Measurements from ENCODE around the gene PXT1.

Gene PXT1

DNA sequence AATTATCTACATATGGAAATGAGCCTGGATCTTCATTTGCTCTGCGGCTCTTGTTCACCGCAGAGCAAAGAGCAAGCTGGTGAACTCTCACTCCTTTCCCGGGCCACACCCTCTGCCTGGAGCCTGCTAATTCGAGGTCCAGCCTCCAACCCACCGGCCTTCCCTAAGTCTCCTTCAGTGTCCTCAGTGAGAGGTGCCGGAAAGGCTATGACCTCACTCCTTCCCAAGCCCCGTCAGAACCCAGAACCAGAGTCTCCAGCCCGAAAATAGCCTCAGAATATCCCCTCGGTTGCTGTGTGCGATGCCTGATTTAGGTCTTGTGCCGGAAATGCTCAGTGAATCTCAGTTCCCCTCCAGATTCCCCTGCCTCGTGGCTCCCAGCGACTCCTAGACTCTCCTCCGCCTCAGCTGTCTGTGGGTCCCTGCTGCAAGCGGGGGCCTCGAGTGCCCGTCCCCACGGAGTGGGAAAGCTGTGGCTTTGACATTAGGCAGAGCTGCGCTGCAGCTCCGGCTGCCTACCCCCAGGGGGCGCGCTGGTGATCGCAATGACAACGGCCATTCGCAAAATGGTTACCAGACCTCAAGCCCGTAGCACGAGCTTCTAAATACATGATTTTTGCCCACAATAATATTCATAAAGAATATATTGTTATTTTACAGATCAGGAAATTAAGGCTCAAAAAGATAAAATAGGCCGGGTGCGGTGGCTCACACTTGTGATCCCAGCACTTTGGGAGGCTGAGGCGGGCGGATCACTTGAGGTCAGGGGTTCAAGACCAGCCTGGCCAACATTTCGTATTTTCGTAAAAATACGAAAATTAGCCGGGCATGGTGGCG, 101.8 kb downstream of the PXT1 start (continued):
- TF ChIP-seq ZBTB1 (tag by site-specific recombination; IDR thresholded peaks at IDR 0.05) (no peak), WT1 (tag by site-specific recombination; IDR thresholded peaks at IDR 0.05) (no peak), TCF7L2 (IDR thresholded peaks at IDR 0.05; ENCODE audit: borderline replicate concordance, low read depth, low read length) (no peak), ZNF394 (tag by site-specific recombination; IDR thresholded peaks at IDR 0.05; ENCODE audit: borderline replicate concordance) (0 out of 2 replicates have a peak, but pooled peaks have one; percentile 21)
- TF ChIP-seq, protein P1, sequence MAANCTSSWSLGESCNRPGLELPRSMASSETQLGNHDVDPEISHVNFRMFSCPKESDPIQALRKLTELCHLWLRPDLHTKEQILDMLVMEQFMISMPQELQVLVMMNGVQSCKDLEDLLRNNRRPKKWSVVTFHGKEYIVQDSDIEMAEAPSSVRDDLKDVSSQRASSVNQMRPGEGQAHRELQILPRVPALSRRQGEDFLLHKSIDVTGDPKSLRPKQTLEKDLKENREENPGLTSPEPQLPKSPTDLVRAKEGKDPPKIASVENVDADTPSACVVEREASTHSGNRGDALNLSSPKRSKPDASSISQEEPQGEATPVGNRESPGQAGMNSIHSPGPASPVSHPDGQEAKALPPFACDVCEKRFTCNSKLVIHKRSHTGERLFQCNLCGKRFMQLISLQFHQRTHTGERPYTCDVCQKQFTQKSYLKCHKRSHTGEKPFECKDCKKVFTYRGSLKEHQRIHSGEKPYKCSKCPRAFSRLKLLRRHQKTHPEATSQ (tag by site-specific recombination; IDR thresholded peaks at IDR 0.05): no peak
- TF ChIP-seq, protein P2, sequence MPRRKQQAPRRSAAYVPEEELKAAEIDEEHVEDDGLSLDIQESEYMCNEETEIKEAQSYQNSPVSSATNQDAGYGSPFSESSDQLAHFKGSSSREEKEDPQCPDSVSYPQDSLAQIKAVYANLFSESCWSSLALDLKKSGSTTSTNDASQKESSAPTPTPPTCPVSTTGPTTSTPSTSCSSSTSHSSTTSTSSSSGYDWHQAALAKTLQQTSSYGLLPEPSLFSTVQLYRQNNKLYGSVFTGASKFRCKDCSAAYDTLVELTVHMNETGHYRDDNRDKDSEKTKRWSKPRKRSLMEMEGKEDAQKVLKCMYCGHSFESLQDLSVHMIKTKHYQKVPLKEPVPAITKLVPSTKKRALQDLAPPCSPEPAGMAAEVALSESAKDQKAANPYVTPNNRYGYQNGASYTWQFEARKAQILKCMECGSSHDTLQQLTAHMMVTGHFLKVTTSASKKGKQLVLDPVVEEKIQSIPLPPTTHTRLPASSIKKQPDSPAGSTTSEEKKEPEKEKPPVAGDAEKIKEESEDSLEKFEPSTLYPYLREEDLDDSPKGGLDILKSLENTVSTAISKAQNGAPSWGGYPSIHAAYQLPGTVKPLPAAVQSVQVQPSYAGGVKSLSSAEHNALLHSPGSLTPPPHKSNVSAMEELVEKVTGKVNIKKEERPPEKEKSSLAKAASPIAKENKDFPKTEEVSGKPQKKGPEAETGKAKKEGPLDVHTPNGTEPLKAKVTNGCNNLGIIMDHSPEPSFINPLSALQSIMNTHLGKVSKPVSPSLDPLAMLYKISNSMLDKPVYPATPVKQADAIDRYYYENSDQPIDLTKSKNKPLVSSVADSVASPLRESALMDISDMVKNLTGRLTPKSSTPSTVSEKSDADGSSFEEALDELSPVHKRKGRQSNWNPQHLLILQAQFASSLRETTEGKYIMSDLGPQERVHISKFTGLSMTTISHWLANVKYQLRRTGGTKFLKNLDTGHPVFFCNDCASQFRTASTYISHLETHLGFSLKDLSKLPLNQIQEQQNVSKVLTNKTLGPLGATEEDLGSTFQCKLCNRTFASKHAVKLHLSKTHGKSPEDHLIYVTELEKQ (tag by site-specific recombination; IDR thresholded peaks at IDR 0.05; ENCODE audit: borderline replicate concordance): no peak
- TF ChIP-seq, protein P3, sequence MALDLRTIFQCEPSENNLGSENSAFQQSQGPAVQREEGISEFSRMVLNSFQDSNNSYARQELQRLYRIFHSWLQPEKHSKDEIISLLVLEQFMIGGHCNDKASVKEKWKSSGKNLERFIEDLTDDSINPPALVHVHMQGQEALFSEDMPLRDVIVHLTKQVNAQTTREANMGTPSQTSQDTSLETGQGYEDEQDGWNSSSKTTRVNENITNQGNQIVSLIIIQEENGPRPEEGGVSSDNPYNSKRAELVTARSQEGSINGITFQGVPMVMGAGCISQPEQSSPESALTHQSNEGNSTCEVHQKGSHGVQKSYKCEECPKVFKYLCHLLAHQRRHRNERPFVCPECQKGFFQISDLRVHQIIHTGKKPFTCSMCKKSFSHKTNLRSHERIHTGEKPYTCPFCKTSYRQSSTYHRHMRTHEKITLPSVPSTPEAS (tag by site-specific recombination; IDR thresholded peaks at IDR 0.05): no peak

All from HEK293 (cell line).